Posterior cingulate gyrus (tissue), 11 donors: ENCODE measurements around the gene GUCA2B.

Experiments
- DNase-seq, 10 donors: peaks; one replicate each; pipeline versions ENCODE4 v3.0.0 to v3.0.0-alpha.2; 2020 to 2021; ENCODE audit warnings: mixed read lengths in 3 of 10
- intact Hi-C: fragments of 100-400 bp; cut with DNase I; formaldehyde crosslinking; loops from one replicate; pipeline ENCODE4 v1.15.1; 2023

Gene GUCA2B

GRCh38 chr1:42142894-42143675 is 10.1 kb upstream of the GUCA2B start:
- intact Hi-C loops = no loop called here

DNA sequence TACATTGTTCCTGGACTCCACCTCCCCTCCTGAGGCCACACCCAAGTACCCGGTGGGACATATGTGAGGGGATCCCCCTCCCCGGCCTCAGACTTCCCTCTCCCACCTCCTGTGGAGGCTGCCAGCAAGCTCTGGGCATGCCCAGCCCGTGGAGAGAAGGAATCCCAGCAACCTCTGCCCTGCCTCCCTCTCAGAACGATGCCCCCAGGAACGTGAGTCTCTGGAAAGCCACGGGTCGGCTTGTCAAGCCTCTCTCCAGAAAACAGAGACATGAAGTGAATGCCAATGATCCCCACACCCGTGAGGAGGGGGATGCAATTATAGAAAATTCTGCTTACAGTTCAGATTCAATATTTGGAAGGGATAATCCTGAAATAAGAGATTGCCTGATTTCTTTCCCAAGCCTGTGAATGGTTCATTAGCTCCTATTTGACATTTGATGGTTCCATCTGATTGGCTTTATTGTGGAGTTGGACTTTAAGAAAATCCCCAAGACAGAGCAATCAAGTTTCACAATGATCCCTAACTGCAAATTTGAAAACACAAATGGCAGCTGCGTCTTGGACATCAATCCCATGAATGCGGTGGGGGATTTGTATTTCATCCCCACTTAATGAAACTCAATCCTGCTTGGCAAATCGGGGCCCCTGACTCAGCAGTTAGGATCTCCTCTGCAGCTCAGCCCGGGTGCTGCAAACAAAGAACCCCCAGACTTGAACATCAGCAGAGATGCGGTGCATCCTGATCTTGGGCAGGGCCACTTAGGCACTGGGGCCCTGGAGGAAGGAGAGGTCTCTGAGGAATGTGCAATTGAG is 9.1 kb upstream of the GUCA2B start:
- no peak for DNase-seq
- intact Hi-C loops = no loop called here

More at GRCh38 chr1:42142894-42143675, 10.1 kb upstream of the GUCA2B start:
- DNase-seq = no peak

DNA sequence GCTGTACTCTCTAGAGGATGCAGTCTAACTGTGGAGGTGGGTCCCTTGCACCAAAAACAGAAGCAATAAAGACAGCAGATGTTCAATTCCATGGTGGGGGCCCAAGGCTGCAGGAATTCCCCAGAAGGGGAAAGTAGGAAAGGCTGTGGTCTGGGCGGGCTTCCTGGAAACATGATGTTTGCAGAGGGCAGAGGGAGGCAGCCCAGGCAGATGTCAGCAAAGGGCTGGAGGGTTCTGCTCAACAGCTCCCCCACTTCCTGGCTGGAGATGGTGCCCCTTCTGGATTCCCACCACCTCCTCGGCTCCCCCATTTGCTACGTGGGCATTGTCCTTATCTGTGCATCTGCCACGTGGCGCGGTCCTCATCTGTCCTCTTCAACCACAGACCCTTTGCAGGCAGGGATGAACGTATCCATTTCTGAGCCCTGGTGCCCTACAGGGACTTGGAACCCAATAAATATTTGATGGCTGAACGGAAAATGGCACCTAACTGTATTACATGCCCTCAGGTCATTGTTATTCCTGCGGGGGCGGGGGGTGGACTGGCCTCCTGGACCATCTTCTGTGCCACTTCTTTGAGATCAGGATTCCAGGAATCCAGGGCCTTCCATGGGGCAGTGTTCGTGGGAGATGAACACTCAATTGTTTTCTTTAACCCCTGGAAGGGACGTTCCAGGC is 8.4 kb upstream of the GUCA2B start:
- intact Hi-C loops = loop anchor here (5.0 kb wide), 1 partner anchor 602 kb away; no protein-coding TSS in a partner anchor
- no peak for DNase-seq

GRCh38 chr1:42145389-42145716 is 7.9 kb upstream of the GUCA2B start:
- intact Hi-C loops = loop anchor here (5.0 kb wide), 1 partner anchor 602 kb away; no protein-coding TSS in a partner anchor
- no peak for DNase-seq

- intact Hi-C loops = loop anchor here (5.0 kb wide), 1 partner anchor 601 kb away; no protein-coding TSS in a partner anchor
- DNase-seq = peak in 1 of 10 donors; percentile 84
These were observed 7.2 kb upstream of the GUCA2B start for GRCh38 chr1:42145764-42146625.

GRCh38 chr1:42146626-42147320 is 6.4 kb upstream of the GUCA2B start:
- DNase-seq = peak in 9 of 10 donors; percentile 34 to 93 (median 70)
- intact Hi-C loops = loop anchor here (5.0 kb wide), 1 partner anchor 601 kb away; no protein-coding TSS in a partner anchor

GRCh38 chr1:42148166-42148565 is 5.0 kb upstream of the GUCA2B start:
- intact Hi-C loops = loop anchor here (5.0 kb wide), 1 partner anchor 599 kb away; no protein-coding TSS in a partner anchor
- no peak for DNase-seq

- DNase-seq = no peak
These were observed 2.6 kb upstream of the GUCA2B start for GRCh38 chr1:42150651-42151050.

DNA sequence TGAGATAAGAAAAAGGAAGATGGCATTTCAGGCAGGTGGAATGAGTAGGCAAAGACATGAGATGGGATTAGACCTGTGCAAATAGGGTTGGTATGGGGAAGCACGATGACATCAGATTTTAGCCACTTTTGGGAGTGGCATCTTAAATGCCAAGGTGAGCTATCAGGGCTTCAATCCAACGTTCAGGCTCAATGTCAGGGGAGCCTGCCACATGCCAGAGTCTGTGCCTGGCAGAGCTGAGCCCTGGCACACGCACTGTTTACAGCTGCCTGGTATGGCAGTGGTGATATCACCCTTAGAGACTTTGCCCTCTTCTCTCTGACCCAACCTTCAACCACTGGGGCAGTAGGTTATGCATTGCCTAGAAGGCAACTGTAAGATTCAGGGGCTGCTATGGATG is 1.1 kb upstream of the GUCA2B start:
- DNase-seq = no peak
- intact Hi-C loops = no loop called here

More at GRCh38 chr1:42150651-42151050, 2.6 kb upstream of the GUCA2B start:
- intact Hi-C loops = no loop called here

- DNase-seq = no peak
These were observed 414 bp downstream of the GUCA2B start for GRCh38 chr1:42153624-42154023.

DNA sequence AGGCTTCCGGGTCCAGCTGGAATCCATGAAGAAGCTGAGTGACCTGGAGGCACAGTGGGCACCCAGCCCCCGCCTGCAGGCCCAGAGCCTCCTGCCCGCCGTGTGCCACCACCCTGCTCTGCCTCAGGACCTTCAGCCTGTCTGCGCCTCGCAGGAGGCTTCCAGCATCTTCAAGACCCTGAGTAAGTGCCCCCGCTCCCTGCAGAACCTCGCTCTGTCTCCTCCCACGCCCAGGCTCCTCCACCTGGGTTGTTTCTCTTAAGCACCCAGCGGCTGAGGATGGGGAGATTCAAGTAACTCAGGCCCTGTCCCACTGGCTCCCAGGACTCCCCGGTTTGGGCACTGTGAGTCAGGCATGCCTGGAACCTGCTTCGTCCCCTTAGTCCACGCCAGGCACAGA is 1.5 kb downstream of the GUCA2B start:
- DNase-seq = no peak
- intact Hi-C loops = no loop called here

More at GRCh38 chr1:42153624-42154023, 414 bp downstream of the GUCA2B start:
- intact Hi-C loops = no loop called here

GRCh38 chr1:42155362-42155761 is 2.2 kb downstream of the GUCA2B start:
- DNase-seq = no peak
- intact Hi-C loops = no loop called here

GRCh38 chr1:42157667-42158066 is 4.5 kb downstream of the GUCA2B start:
- peak in 1 of 10 donors; percentile 41 for DNase-seq
- intact Hi-C loops = no loop called here

- intact Hi-C loops = no loop called here
- no peak for DNase-seq
These were observed 5.0 kb downstream of the GUCA2B start for GRCh38 chr1:42158189-42158588.

GRCh38 chr1:42162181-42162580 is 9.0 kb downstream of the GUCA2B start:
- intact Hi-C loops = no loop called here
- no peak for DNase-seq

- no peak for DNase-seq
- intact Hi-C loops = no loop called here
These were observed 9.9 kb downstream of the GUCA2B start for GRCh38 chr1:42163114-42163513.

- intact Hi-C loops = no loop called here
- DNase-seq = no peak
These were observed 10.6 kb downstream of the GUCA2B start for GRCh38 chr1:42163536-42164503.
